ENCODE results near the gene SNX22.

- no peak for TF ChIP-seq EZH2 (IDR thresholded peaks at IDR 0.05; ENCODE audit: low read length)
- no peak for TF ChIP-seq CTCF (optimal IDR thresholded peaks at IDR 0.05 in 1 of 3, IDR thresholded peaks at IDR 0.05 in 1 of 3, conservative IDR thresholded peaks at IDR 0.05 in 1 of 3; ENCODE audit: extremely low read depth in 1 of 3, insufficient read depth in 2 of 3, low read length in 3 of 3)
Observed at GRCh38 chr15:64187396-64188191, 36.1 kb downstream of the SNX22 start.
